Endometrium (tissue), 2 donors: Measurements from ENCODE around the gene GLOD4.

Experiments used
- FAIRE-seq: peaks from 2 replicates; lab custom pipeline; 2012; peaks lifted over from hg19 to GRCh38; lab: Jason Lieb, UNC
- donor health status: control.
- donor health status: control.

GLOD4 gene

DNA sequence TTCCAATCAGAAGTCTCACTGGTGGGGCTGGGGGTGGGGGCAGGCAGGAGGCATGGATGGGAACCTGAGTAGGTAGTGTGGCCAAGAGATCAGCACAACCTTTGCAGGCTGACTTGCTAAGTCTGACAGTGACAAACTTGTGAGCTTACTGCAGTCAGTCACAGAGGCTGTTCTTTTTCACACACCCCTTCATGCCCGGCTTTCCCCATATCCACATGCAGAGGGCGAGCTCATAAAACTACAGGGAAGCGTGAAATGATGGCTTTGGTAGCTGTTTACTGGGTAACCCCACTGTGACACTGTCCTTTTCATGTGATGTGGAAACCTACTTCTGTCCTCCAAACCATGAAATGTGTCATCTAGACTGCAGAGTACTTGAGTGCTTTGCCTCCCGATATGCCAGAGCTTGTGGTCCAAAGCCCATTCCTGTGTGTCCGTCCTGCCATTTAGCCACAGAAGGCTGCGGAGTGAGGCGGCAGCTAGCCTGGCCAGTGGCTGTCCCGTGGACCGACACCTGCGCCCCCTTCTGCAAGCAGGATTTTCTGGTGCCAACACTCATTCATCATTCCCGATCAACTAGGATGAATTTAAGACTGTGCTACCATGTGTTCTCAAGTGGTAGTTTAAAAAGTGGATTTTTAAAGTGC is 39.8 kb downstream of the GLOD4 start:
- FAIRE-seq: no peak

DNA sequence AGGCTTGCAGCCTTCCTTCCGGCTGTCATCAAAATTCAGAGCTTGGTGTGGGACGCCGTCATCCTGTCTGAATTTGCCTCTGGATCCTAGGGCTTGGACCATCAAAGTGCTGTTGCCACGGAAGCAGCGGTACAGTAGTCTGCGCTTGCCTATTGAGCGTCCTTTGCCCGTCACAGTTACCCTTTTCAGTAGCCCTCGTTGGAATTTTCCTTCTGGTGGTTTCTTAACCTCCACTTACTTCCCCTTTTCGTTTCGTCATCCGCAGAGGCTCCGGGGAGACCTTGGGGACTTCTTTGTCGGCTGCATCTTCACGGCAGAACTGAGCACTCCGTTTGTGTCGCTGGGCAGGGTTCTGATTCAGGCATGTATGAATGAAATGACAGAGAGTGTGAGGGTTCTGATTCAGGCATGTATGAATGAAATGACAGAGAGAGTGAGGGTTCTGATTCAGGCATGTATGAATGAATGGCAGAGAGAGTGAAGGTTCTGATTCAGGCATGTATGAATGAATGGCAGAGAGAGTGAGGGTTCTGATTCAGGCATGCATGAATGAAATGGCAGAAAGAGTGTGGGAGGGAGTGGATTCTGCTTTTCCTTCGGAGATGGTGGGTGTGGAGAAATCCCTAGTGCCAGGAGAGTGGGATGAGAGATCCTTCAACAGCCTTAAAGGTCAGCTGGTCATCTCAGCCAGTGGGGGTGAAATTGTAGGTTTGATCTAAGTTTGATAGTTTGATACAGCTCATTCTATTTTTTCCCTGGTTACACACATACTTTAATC is 41.7 kb downstream of the GLOD4 start:
- FAIRE-seq: no peak

DNA sequence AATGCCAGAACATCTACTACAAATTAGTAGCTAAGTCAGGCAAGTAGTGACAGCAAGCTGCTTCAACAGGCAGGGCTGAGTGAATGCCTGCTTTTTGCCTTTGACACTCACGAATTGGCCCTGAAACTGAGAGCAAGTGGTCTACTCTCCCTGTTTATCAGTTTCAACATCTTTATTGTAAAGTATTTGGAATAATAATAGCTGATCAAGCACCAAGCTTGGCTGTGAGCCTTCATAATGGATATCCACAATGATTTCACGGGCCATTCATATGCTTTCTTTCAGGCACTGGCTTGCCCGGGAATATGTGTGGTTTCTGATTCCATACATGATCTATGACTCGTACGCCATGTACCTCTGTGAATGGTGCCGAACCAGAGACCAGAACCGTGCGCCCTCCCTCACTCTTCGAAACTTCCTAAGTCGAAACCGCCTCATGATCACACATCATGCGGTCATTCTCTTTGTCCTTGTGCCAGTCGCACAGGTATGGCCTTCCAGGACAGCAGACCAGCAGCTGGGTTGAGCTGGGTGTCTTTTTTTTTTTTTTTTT is 44.4 kb downstream of the GLOD4 start:
- FAIRE-seq: no peak

DNA sequence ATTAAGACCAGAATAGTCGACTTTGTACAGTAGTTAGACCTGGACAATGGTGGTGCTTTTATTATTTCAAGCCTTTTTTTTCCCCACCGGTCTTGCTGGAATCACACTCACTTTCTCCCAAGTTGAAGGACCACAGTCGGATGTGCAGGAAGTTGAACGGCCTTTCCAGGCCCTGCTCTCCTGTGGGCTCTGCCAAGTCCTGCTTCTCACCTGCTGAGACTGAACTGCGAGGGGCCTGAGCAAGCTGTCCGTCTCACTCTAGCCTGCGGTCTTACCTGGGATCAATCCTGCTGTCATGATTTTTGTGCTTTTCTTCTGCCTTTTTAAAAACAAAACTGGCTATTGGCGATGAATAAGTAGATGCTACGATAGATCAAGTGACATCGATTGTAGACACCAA is 48.3 kb downstream of the GLOD4 start:
- no peak for FAIRE-seq

DNA sequence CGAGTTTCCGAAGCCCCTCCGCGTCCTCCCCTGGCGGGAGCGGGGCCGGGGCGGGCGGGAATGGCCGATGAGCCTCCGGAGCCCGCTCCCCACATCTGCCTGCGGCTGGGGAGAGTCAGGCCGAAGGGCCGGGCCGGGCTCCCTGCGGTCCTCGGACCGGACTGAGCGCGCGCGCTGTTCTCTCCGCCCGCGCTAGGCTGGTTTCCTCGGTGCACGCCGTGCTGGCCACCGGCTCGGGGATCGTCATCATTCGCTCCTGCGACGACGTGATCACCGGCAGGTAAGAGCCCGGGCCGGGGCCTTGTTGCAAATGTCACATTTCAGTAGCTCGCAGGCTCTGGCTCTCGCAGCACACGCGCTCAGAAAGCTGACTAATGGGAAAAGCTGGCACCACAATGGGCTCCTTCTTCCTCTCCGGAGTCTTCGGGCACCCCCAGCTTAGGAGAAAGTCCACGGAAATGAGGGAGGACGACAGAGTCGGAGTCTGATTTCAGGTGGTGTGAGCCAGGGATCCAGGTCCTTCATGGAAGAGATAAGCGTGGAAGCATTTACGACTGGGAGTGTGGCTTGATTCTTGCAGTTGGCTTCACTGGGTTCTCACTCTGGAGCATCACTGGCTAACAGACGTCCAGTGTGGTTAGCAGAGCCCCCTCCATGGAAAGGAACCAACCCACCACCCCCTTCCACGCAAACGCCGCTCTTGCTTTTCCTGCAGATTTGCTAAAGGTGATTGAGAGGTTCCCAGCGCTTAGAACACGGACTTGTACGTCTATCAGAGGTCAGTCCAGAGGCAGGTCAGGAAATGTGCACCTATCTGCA is 49.0 kb downstream of the GLOD4 start:
- no peak for FAIRE-seq

DNA sequence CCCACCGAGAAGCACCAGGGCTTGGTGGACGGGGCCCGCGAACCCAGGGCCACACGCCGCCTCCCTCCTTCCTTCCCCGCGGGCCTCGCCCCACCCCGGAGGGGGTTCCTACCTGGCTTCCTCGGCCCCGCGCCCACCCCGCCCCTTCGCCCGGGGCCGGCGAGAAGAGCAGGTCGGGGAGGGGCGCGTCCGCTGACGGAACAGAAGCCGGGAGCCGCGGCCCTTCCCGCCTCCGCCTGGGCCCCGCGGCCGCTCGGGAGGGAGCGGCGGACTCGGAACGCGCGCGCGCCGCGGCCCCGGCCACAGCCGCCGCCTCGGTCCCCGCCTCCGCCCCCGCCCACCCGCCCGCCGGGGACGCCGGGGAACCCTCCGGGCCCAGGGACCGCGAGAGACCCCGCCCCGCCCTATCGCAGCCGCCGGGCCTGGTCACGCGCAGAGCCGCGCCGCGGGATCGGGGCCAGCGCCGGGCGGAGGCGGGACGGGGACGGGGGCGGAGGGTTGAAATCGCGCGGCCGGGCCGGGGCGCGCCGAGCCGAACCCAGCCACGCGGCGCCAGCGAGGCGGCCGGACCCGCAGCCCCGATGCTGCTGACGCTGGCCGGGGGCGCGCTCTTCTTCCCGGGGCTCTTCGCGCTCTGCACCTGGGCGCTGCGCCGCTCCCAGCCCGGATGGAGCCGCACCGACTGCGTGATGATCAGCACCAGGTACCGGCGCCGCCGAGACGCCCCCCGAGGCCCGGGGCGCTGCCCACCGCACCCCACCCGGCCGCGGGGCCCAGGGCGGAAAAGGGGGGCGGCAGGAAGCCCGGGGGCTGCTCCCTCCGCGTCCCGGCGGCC is 49.8 kb downstream of the GLOD4 start, which contains the start of gene TLCD3A:
Gene TLCD3A (plus strand): TSS at position 530 of the 835 bp plus-strand sequence. CDS start 52 bp downstream, at position 582.
- no peak for FAIRE-seq

DNA sequence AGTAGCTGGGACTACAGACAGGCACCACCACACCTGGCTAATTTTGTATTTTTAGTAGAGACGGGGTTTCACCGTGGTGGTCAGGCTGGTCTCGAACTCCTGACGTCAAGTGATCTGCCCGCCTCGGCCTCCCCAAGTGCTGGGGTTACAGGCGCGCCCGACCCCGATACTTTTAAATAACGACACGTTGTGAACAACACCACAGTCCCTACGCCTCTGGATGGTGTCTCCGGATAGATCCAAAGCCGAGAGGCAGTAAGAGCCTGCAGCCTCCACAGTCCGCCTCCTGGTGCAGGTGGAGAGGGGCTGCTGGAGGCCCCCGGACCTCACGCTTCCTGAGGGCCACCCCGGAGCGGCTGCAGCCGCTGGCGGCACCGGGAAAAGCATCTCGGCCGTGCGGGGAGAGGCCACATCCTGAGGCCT is 50.4 kb downstream of the GLOD4 start:
- FAIRE-seq: no peak

DNA sequence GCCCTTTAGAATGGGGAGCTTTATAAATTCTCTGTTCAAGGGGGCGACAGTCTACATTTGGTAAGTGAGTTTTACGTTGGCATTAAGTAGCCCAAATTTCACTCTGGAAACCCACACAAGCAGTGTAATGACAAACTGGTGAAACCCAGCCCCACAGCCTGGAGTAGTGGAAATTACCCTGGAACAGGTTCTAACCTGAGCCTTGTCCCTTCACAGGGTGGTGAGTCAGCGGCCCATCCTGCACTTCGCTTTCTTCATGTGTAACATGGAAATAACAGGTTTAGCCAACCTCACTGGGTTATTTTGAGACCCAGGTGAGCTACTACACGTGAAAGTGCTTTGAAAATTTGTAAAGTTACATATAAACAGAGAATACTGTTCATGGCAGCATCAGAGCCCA is 53.2 kb downstream of the GLOD4 start:
- FAIRE-seq: no peak

DNA sequence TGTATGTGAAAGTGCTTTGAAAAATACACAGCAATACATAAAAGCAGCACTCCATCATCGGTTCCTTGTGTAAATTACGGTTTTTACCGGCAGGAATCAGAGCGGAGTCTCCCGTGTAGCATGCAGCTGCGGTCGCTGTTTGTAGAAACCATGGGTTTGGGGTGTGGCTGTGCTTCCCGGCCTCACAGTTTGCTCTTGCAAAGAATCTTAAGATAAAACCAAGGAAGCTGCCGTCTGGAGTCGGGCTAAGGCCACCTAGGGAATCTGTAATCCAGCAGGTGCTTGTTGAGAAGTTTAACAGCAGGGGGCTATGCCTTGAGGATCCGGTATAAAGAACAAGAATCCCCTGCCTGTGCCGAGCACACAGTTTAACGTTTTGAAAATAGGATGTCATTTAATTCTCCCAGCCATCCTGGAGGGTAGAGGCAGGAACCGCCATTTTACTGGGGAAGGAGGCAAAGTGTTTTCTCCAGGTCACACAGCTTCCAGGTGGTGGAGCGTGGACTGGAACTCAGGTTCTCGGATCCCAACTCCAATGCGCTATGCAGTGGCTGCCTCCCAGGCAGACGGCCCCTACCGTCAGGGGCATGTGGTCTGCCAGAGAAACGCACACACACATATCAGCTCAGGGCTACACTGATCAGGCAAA is 55.7 kb downstream of the GLOD4 start:
- FAIRE-seq: no peak

DNA sequence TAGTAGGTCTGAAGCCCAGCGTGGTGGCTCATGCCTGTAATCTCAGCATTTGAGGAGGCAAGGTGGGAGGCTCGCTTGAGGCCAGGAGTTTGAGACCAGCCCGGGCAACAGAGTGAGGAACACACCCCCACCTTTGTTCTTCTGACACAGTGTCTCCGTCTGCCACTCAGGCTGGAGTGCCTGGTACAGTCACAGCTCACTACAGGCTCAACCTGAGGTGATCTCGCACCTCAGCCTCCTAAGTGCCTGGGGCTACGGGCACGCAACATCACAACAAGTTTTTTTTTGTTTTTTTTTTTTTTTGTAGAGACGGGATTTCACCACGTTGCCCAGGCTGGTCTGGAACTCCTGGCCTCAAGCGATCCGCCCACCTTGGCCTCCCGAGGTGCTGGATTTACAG is 56.3 kb downstream of the GLOD4 start:
- FAIRE-seq: no peak

DNA sequence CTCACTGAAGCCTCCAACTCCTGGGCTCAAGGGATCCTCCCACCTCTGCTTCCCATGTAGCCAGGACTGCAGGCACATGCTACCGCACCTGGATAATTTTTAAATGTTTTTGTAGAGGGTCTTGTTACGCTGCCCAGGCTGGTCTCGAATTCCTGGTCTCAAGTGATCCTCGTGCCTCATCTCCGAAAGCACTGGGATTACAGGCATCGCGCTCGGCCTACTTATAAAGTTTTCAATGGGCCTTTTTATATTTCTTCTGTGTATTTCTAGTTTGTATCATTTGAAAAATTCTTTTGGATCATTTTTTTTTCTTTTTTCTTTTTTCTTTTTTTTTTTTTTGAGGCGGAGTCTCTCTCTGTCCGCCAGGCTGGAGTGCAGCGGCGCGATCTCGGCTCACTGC is 57.0 kb downstream of the GLOD4 start:
- FAIRE-seq: no peak

DNA sequence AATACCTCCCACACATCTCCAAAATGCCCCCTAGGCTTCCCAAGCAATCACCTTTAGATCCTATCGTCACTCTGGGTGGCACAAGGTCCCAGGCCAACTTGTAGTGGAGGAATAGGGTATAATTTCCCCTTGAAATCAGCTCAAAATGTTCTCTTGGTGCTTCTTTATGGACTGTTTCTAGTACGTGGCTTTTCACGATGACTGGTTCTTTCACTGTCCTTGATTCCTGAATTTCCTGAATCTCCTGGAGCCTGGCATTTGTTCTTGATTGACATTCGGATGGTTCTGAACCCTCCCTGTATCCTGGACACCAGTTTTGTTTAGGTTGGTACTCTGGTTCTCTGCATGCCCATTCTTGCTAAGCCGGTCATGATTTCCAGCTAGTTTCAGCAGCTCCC is 60.5 kb downstream of the GLOD4 start:
- FAIRE-seq: no peak

DNA sequence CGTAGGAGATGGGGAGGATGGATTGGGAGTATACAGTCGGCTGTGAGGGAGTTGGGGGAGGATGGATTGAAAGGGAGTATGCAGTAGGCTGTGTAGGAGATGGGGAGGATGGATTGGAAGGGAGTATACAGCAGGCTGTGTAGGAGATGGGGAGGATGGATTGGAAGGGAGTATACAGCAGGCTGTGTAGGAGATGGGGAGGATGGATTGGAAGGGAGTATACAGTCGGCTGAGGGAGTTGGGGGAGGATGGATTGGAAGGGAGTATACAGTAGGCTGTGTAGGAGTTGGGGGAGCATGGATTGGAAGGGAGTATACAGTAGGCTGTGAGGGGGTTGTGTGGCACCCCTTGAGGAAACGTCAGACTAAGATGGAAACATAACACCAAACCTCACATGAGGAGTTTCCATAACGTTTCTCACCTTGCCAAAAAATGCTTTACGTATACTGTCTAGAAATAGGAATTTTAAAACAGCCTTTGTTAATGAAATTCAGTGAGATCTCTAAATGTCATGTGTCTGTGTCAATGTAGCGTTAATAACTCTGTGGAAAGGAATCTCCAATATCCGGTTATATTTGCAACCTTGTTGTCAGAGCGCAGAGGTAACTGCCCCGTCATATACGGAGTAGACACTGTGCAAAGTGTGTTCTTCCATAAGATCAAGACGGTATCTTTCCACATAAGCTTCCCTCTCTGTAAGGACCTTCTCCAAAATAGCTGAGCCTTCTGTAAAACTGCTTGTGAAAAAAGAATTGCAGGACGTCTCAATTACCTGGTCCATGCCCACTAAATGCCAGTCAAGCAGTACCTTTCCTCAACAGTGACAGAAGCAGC is 61.2 kb downstream of the GLOD4 start:
- no peak for FAIRE-seq

DNA sequence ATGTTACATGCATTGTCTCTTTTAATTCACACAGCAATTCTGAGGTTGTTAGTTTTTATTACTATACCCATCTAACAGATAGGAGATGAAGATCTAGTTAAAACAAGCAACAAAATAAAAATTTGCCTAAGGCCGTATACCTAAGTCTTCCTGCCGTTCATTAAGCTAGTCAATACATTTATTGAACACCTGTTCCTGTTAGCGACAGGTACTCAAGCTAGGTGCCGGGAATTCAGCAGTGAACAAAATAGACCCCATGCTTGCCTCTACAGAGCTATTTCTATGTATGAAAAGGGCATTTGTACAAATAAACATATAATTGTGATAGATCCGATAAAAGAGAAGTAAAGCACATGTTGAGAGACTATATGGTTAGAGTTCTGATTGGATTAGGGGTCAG is 64.0 kb downstream of the GLOD4 start:
- no peak for FAIRE-seq
